ENCODE results near the gene ADCYAP1. TPM values are rescaled to one million over a fixed set of nuclear protein-coding genes. Genes with fewer than 3 reads are reported as not detected.
"Not testable (repeated sequence)": the region's sequence is repeated elsewhere in the genome, so short reads cannot be mapped to it uniquely, and the experiment has no call there.

Gene ADCYAP1
- under 1 TPM in 2 of 4 donors, not detected in 2; 0.41 to 0.64 TPM for total RNA-seq

- Histone ChIP-seq H3K27me3 (peaks cover 93% of the 10 kb centered on the region), H3K36me3 (no peaks in the 10 kb centered on the region), H3K4me1 (peaks cover 7 to 42% (median 22%) of the 10 kb centered on the region in 4 donors), H3K9me3 (no peaks in the 10 kb centered on the region), H3K4me3 (no peak within 1 kb of the TSS), H3K27ac (no peak within 1 kb of the TSS)
- intact Hi-C loops (cut with DNase I; ENCODE audit: low total_unique reads) (no loop called here), in situ Hi-C loops (cut with MboI; ENCODE audit: low pct_ligation_motif_present in 1 of 4, low pct_unique_long_range_greater_than_20kb in 1 of 4, low sequenced_read_pairs in 3 of 4) (no loop called here)
- DNase-seq, result no peak
- TF ChIP-seq POLR2A (IDR thresholded peaks at IDR 0.05) (no peak), POLR2AphosphoS5 (IDR thresholded peaks at IDR 0.05) (no peak), CTCF (IDR thresholded peaks at IDR 0.05) (no peak), EP300 (IDR thresholded peaks at IDR 0.05; ENCODE audit: low read depth) (no peak)
- 18 to 20% methylated on average over 24 to 51 of the region's 51 CpGs for WGBS, 2 donors (ENCODE audit: low coverage in 1 of 2)
These were observed at the start of gene ADCYAP1 for GRCh38 chr18:904218-905090. ADCYAP1 (plus strand) TSS chr18:904871; CDS start chr18:905387, 516 bp downstream.

DNA sequence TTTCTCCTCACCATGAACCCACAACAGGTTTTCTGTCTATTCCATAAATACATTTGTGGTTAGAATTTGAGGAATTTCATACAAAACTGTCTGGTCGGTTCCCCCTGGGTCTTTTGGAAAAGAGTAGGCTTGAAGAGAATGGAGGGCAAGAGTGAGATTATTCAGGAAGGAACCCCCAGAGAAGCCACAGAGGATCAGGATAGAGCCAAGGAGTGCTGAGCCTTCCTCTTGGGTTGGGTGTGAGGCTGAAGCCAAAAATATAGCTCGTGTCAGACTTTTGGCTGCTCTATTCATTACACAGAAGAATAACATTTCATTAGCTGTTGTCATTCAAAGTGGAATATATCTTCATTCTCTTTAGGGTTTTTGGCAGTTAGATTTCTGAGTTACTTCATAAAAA lies 46.7 kb upstream of the ADCYAP1 start:
- H3K4me3 ChIP-seq, result no peak overlapping the region
- TF ChIP-seq POLR2A (IDR thresholded peaks at IDR 0.05) (no peak), EP300 (IDR thresholded peaks at IDR 0.05; ENCODE audit: low read depth) (no peak), CTCF (IDR thresholded peaks at IDR 0.05) (no peak), POLR2AphosphoS5 (IDR thresholded peaks at IDR 0.05) (no peak)
- no peaks in the 10 kb centered on the region for H3K36me3 ChIP-seq
- no peaks in the 10 kb centered on the region for H3K9me3 ChIP-seq
- intact Hi-C loops (cut with DNase I; ENCODE audit: low total_unique reads) (no loop called here), in situ Hi-C loops (cut with MboI; ENCODE audit: low pct_ligation_motif_present in 1 of 4, low pct_unique_long_range_greater_than_20kb in 1 of 4, low sequenced_read_pairs in 3 of 4) (loop anchor here in 2 of 4 donors (25.0 kb wide), 2 partner anchors 1679 to 1704 kb away; partner anchors contain the start of genes METTL4 (in 1 of the 2) and NDC80 (in 1 of the 2))
- no peak for DNase-seq
- H3K27ac ChIP-seq, result no peak overlapping the region
- no peaks in the 10 kb centered on the region for H3K4me1 ChIP-seq
- peaks cover 11% of the 10 kb centered on the region for H3K27me3 ChIP-seq
- 44 to 51% methylated on average over 2 of the region's 2 CpGs for WGBS, 2 donors (ENCODE audit: low coverage in 1 of 2)

- in situ Hi-C loops (cut with MboI; ENCODE audit: low pct_ligation_motif_present in 1 of 4, low pct_unique_long_range_greater_than_20kb in 1 of 4, low sequenced_read_pairs in 3 of 4) (loop anchor here in 3 of 4 donors (5.0 to 25.0 kb wide), 4 partner anchors 97 to 1697 kb away; partner anchors contain the start of genes METTL4 (in 1 of the 3) and NDC80 (in 1 of the 3)), intact Hi-C loops (cut with DNase I; ENCODE audit: low total_unique reads) (no loop called here)
- Histone ChIP-seq H3K4me3 (no peak overlapping the region), H3K9me3 (no peaks in the 10 kb centered on the region), H3K27ac (no peak overlapping the region), H3K27me3 (peaks cover 39% of the 10 kb centered on the region), H3K36me3 (no peaks in the 10 kb centered on the region), H3K4me1 (no peaks in the 10 kb centered on the region)
- peak; percentile 60 for DNase-seq
- 1 to 4% methylated on average over 8 to 15 of the region's 15 CpGs for WGBS, 2 donors (ENCODE audit: low coverage in 1 of 2)
- TF ChIP-seq POLR2AphosphoS5 (IDR thresholded peaks at IDR 0.05) (no peak), EP300 (IDR thresholded peaks at IDR 0.05; ENCODE audit: low read depth) (no peak), CTCF (IDR thresholded peaks at IDR 0.05) (peak; percentile 87 to 93 (median 90))
These were observed 39.8 kb upstream of the ADCYAP1 start for GRCh38 chr18:864872-865273.

DNA sequence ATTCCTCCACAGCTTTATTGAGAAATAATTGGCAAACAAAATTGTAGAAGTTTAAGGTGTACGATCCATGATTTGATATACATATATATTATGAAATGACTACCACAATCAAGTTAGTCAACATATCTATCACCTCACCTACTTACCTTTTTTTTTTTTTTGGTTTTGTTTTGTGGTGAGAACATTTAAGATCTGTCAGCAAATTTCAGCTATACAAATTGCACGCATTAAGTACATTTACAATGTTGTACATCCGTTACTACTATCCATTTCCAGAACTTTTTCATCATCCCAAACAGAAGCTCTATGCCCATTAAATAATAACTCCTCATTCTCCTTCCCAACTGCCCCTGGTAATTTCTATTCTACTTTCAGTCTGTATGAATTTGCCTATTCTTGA lies 37.4 kb upstream of the ADCYAP1 start:
- Histone ChIP-seq H3K27me3 (peaks cover 35% of the 10 kb centered on the region), H3K4me1 (no peaks in the 10 kb centered on the region), H3K9me3 (no peaks in the 10 kb centered on the region), H3K4me3 (no peak overlapping the region), H3K27ac (no peak overlapping the region), H3K36me3 (no peaks in the 10 kb centered on the region)
- TF ChIP-seq CTCF (IDR thresholded peaks at IDR 0.05) (no peak), POLR2AphosphoS5 (IDR thresholded peaks at IDR 0.05) (no peak), POLR2A (IDR thresholded peaks at IDR 0.05) (no peak), EP300 (IDR thresholded peaks at IDR 0.05; ENCODE audit: low read depth) (no peak)
- intact Hi-C loops (cut with DNase I; ENCODE audit: low total_unique reads), result no loop called here
- WGBS, 2 donors (ENCODE audit: low coverage in 1 of 2), result 85 to 92% methylated on average over 3 of the region's 3 CpGs
- in situ Hi-C loops (cut with MboI; ENCODE audit: low pct_ligation_motif_present in 1 of 4, low pct_unique_long_range_greater_than_20kb in 1 of 4, low sequenced_read_pairs in 3 of 4), result loop anchor here in 3 of 4 donors (10.0 to 25.0 kb wide), 3 partner anchors 98 to 1695 kb away; partner anchors contain the start of genes METTL4 (in 1 of the 3) and NDC80 (in 1 of the 3)
- no peak for DNase-seq

DNA sequence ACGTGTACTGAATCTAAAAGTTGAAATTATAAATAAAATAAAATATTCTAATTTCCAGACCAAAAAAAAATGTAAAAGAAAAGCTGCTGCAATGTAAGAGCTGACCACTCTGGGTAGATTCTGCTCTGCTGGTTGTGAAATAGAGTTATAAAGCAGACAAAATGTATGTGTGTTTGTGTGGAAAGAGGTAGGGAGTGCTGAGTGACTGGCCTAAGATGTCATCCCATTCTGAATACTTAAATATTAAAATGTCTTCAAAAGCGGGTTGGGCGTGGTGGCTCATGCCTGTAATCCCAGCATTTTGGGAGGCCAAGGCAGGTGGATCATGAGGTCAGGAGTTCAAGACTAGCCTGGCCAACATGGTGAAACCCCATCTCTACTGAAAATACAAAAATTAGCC lies 31.2 kb upstream of the ADCYAP1 start:
- in situ Hi-C loops (cut with MboI; ENCODE audit: low pct_ligation_motif_present in 1 of 4, low pct_unique_long_range_greater_than_20kb in 1 of 4, low sequenced_read_pairs in 3 of 4), result loop anchor here in 2 of 4 donors (25.0 kb wide), 2 partner anchors 1664 to 1689 kb away; partner anchors contain the start of genes METTL4 (in 1 of the 2) and NDC80 (in 1 of the 2)
- H3K27me3 ChIP-seq; H3K36me3 ChIP-seq; H3K9me3 ChIP-seq; DNase-seq; H3K4me1 ChIP-seq; intact Hi-C loops (cut with DNase I; ENCODE audit: low total_unique reads); H3K27ac ChIP-seq: not testable (repeated sequence)
- WGBS, 2 donors (ENCODE audit: low coverage in 1 of 2), result 86 to 100% methylated on average over 1 to 3 of the region's 3 CpGs
- peak overlapping the region in 1 of 4 donors; percentile 20 for H3K4me3 ChIP-seq
